ENCODE measurements around the gene GRIK2.

GRIK2 gene

DNA sequence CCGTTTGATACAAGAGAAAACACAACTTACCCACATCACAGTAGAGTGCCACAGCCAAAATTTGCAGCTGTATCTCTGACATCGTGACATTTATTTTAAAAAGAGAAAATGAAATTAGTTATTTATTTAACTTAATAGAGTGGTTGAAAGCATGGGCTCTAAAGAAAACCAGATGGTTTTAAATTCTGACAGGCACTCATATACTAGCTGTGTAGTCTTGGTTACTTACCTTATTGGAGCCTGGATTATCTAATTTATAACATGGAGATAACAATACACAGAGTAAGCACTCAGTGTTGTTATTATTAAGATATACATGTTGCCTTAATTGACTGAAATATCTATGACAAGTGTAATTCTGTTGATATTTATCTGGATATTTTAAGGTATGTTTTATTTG, 334.9 kb downstream of the GRIK2 start:
- no peak for TF ChIP-seq CTCF (conservative IDR thresholded peaks at IDR 0.05)
- no peak overlapping the region for H3K27ac ChIP-seq

GRCh38 chr6:101728956-101729355, 335.4 kb downstream of the GRIK2 start:
- H3K27ac ChIP-seq, result no peak overlapping the region
- TF ChIP-seq CTCF (conservative IDR thresholded peaks at IDR 0.05), result no peak

- no peak for TF ChIP-seq CTCF (conservative IDR thresholded peaks at IDR 0.05)
- H3K27ac ChIP-seq, result no peak overlapping the region
These were observed 337.4 kb downstream of the GRIK2 start for GRCh38 chr6:101730954-101731353.

- TF ChIP-seq CTCF (conservative IDR thresholded peaks at IDR 0.05), result no peak
- no peak overlapping the region for H3K27ac ChIP-seq
These were observed 340.4 kb downstream of the GRIK2 start for GRCh38 chr6:101733899-101734298.

GRCh38 chr6:101738481-101738880, 345.0 kb downstream of the GRIK2 start:
- H3K27ac ChIP-seq, result no peak overlapping the region
- no peak for TF ChIP-seq CTCF (conservative IDR thresholded peaks at IDR 0.05)

DNA sequence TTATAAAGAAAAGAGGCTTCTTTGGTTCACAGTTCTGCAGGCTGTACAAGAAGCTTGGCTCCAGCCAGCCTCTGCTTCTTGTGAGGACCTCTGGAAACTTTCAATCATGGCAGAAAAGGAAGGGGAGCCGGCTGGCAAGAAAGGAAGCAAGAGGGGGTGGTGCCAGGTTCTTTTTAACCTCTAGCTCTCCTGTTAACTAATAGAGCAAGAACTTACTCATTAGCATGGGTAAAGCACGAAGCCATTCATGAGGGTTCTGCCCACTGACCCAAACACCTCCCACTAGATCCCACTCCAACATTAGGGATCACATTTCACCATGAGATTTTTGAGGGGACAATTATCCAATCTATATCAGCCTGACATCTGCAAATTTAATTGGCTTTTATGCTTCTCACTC, 347.1 kb downstream of the GRIK2 start:
- H3K27ac ChIP-seq, result peak overlapping the region; percentile 57
- TF ChIP-seq CTCF (conservative IDR thresholded peaks at IDR 0.05), result no peak

- peak overlapping the region; percentile 57 for H3K27ac ChIP-seq
- peak; percentile 17; the same call in 1 of the 2 replicates for TF ChIP-seq CTCF (conservative IDR thresholded peaks at IDR 0.05)
These were observed 348.1 kb downstream of the GRIK2 start for GRCh38 chr6:101741474-101742171.
